ENCODE measurements around the gene C1orf52. TPM values are rescaled to one million over a fixed set of nuclear protein-coding genes. Genes with fewer than 3 reads are reported as not detected.

Gene C1orf52
- total and polyA plus RNA-seq, 9 of the 15 experiments (the other 6 are each of a cell fraction or from before 2014, with no cell fraction given) = 17.0 to 38.5 (median 33.0) TPM

DNA sequence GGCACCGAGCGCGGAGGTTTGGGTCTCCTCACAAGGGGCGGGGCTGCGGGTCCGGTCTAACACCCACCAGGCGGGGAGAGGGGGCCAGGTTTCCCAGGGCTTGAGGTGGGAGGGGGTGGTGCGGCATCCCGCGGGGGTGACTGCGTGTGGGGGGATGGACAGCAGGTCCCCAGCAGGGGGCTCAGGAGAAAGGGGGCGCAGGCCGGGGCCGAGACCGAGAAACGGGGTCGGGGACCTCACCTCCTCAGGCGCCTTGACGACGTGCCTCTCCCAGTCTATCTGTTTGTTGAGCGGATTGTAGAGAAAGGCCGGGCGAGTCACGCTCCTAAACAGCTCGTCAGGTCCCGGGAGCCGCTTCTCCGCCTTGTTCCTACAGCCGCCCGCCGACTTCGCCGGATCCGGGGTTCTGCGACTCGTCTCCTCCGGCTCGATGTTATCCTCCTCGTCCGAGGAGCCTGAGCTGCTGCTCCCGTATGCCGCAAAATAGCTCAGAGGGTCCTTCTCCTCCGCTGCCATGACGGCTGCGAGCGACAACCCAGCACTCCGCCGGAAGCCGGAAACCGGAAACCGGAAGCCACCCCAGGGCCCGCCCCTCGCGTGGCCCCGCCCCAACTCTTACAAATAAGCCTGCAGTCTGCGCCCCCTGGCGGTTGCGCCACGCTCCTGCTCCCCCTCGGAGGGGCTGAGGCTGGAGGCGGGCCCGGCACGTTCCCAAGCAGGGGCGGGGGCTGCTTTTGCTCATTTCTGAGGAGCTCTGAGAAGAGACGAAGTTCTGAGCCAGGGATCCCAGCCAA, at the start of gene C1orf52 (continued):
- TF ChIP-seq, protein P1, sequence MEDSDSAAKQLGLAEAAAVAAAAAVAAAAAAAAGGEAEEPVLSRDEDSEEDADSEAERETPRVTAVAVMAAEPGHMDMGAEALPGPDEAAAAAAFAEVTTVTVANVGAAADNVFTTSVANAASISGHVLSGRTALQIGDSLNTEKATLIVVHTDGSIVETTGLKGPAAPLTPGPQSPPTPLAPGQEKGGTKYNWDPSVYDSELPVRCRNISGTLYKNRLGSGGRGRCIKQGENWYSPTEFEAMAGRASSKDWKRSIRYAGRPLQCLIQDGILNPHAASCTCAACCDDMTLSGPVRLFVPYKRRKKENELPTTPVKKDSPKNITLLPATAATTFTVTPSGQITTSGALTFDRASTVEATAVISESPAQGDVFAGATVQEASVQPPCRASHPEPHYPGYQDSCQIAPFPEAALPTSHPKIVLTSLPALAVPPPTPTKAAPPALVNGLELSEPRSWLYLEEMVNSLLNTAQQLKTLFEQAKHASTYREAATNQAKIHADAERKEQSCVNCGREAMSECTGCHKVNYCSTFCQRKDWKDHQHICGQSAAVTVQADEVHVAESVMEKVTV (CRISPR knock-in tag; IDR thresholded peaks at IDR 0.05) = peak; percentile 47; the same call in 1 of the 2 replicates
- TF ChIP-seq U2AF1 (optimal IDR thresholded peaks at IDR 0.05; ENCODE audit: low read depth, low read length) (no peak), EWSR1 (IDR thresholded peaks at IDR 0.05; ENCODE audit: borderline replicate concordance, low read depth, partially characterized antibody) (no peak), RFX7 (CRISPR knock-in tag; IDR thresholded peaks at IDR 0.05) (no peak), PCBP1 (IDR thresholded peaks at IDR 0.05; ENCODE audit: low read depth, low read length, poor library complexity, severe bottlenecking) (no peak), ZNF239 (CRISPR knock-in tag; IDR thresholded peaks at IDR 0.05) (no peak), ZNF324 (CRISPR knock-in tag; IDR thresholded peaks at IDR 0.05) (no peak), MAFF (IDR thresholded peaks at IDR 0.05; ENCODE audit: low read length) (no peak), EP400 (IDR thresholded peaks at IDR 0.05) (peak; percentile 82), POLR3G (IDR thresholded peaks at IDR 0.05; ENCODE audit: extremely low read depth, insufficient read length, insufficient replicate concordance) (no peak), DMBX1 (CRISPR knock-in tag; IDR thresholded peaks at IDR 0.05; ENCODE audit: borderline replicate concordance) (no peak), ZEB2 (IDR thresholded peaks at IDR 0.05) (no peak), MAFK (IDR thresholded peaks at IDR 0.05; ENCODE audit: low read length) (no peak), TBL1XR1 (IDR thresholded peaks at IDR 0.05; ENCODE audit: low read length in 2 of 2) (no peak), PRMT5 (CRISPR knock-in tag; IDR thresholded peaks at IDR 0.05) (no peak), ZNF444 (CRISPR knock-in tag; IDR thresholded peaks at IDR 0.05) (no peak)
- TF ChIP-seq, protein P2, sequence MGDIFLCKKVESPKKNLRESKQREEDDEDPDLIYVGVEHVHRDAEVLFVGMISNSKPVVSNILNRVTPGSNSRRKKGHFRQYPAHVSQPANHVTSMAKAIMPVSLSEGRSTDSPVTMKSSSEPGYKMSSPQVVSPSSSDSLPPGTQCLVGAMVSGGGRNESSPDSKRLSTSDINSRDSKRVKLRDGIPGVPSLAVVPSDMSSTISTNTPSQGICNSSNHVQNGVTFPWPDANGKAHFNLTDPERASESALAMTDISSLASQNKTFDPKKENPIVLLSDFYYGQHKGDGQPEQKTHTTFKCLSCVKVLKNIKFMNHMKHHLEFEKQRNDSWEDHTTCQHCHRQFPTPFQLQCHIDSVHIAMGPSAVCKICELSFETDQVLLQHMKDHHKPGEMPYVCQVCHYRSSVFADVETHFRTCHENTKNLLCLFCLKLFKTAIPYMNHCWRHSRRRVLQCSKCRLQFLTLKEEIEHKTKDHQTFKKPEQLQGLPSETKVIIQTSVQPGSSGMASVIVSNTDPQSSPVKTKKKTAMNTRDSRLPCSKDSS (IDR thresholded peaks at IDR 0.05; ENCODE audit: low read depth, partially characterized antibody) = no peak
- TF ChIP-seq, protein P3, sequence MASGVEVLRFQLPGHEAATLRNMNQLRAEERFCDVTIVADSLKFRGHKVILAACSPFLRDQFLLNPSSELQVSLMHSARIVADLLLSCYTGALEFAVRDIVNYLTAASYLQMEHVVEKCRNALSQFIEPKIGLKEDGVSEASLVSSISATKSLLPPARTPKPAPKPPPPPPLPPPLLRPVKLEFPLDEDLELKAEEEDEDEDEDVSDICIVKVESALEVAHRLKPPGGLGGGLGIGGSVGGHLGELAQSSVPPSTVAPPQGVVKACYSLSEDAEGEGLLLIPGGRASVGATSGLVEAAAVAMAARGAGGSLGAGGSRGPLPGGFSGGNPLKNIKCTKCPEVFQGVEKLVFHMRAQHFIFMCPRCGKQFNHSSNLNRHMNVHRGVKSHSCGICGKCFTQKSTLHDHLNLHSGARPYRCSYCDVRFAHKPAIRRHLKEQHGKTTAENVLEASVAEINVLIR (CRISPR knock-in tag; IDR thresholded peaks at IDR 0.05) = no peak
- TF ChIP-seq, protein P4, sequence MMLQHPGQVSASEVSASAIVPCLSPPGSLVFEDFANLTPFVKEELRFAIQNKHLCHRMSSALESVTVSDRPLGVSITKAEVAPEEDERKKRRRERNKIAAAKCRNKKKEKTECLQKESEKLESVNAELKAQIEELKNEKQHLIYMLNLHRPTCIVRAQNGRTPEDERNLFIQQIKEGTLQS (IDR thresholded peaks at IDR 0.05) = no peak
- TF ChIP-seq, protein P4 (CRISPR knock-in tag; conservative IDR thresholded peaks at IDR 0.05) = no peak
- TF ChIP-seq, protein P5, sequence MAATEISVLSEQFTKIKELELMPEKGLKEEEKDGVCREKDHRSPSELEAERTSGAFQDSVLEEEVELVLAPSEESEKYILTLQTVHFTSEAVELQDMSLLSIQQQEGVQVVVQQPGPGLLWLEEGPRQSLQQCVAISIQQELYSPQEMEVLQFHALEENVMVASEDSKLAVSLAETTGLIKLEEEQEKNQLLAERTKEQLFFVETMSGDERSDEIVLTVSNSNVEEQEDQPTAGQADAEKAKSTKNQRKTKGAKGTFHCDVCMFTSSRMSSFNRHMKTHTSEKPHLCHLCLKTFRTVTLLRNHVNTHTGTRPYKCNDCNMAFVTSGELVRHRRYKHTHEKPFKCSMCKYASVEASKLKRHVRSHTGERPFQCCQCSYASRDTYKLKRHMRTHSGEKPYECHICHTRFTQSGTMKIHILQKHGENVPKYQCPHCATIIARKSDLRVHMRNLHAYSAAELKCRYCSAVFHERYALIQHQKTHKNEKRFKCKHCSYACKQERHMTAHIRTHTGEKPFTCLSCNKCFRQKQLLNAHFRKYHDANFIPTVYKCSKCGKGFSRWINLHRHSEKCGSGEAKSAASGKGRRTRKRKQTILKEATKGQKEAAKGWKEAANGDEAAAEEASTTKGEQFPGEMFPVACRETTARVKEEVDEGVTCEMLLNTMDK (IDR thresholded peaks at IDR 0.05; ENCODE audit: borderline replicate concordance, insufficient read depth, low read depth, low read length, poor library complexity, severe bottlenecking) = peak; percentile 93
